ENCODE results near the gene TMEM11. TPM values are rescaled to one million over a fixed set of nuclear protein-coding genes. Genes with fewer than 3 reads are reported as not detected.
"Not testable (repeated sequence)": the region's sequence is repeated elsewhere in the genome, so short reads cannot be mapped to it uniquely, and the experiment has no call there.

Gene TMEM11
- polyA plus RNA-seq, 3 donors, result 25.7 to 68.1 (median 59.5) TPM

DNA sequence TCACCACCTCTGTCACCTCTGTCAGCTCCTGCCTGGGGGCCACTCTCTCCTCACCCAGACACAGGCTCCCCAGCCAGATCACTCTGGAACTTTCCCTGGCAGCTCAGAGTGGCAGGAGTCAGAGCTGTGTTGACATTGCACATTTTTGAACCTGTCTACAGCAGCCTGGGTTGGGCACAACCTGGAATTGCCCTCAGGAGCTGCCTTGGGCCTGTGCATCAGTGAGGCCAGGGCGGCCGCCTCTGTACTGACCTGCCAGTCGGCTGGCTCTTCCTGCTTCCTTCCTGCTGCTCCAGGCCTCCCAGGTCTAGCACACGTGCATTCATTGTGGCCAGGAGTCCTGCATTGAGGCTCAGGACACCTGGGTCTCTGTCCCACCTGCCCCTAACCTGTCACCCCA, 14.2 kb upstream of the TMEM11 start:
- WGBS (ENCODE audit: insufficient coverage), result 69% methylated on average over 4 of the region's 4 CpGs
- TF ChIP-seq CTCF (IDR thresholded peaks at IDR 0.05), result no peak
- Mint-ChIP-seq H3K27me3 (ENCODE audit: low read depth in 3 of 3) (peaks cover 0 to 5% (median 3%) of the 10 kb centered on the region in 3 donors), H3K27ac (no peak overlapping the region), H3K4me3 (no peak overlapping the region), H3K4me1 (peaks cover 24% of the 10 kb centered on the region), H3K9me3 (peaks cover 4 to 20% (median 11%) of the 10 kb centered on the region in 7 donors), H3K36me3 (peaks cover 9% of the 10 kb centered on the region in 2 donors)
- H3K4me2 ChIP-seq (replicated peaks; ENCODE audit: extremely low read depth, low read length, poor library complexity, severe bottlenecking), result no peak overlapping the region
- no peaks in the 10 kb centered on the region for H4K20me1 ChIP-seq (ENCODE audit: insufficient read depth, low read length)
- peaks cover 8 to 12% of the 10 kb centered on the region in 2 donors for H3K9me3 ChIP-seq (replicated peaks in 1 of 2; ENCODE audit: control insufficient read depth in 1 of 2, insufficient read depth in 1 of 2, low read length in 2 of 2)
- peaks cover 0 to 5% of the 10 kb centered on the region in 2 donors for H3K36me3 ChIP-seq (replicated peaks in 1 of 2; ENCODE audit: control insufficient read depth in 1 of 2, insufficient read depth in 2 of 2, low read length in 2 of 2)
- H2AFZ ChIP-seq (ENCODE audit: insufficient read depth, low read depth, low read length, poor library complexity, severe bottlenecking), result no peak overlapping the region
- peaks cover 12 to 20% of the 10 kb centered on the region in 2 donors for H3K4me1 ChIP-seq (ENCODE audit: control insufficient read depth in 1 of 2, insufficient read depth in 2 of 2, low read length in 2 of 2)
- no peak for DNase-seq
- no peak overlapping the region for H3K4me3 ChIP-seq (replicated peaks in 1 of 3; ENCODE audit: low read depth in 2 of 3, low read length in 3 of 3)
- no peak overlapping the region for H3K9ac ChIP-seq (ENCODE audit: insufficient read depth, low read length, poor library complexity, severe bottlenecking)
- intact Hi-C loops (cut with micrococcal nuclease), result no loop called here
- no peaks in the 10 kb centered on the region for H3K79me2 ChIP-seq (ENCODE audit: insufficient read depth, low read length)
- no peaks in the 10 kb centered on the region for H3K27me3 ChIP-seq (ENCODE audit: control insufficient read depth in 2 of 2, insufficient read depth in 2 of 2, low read length in 2 of 2)
- H3K27ac ChIP-seq (ENCODE audit: low read depth in 1 of 2, low read length in 2 of 2), result no peak overlapping the region

- H3K27me3 ChIP-seq (ENCODE audit: control insufficient read depth in 2 of 2, insufficient read depth in 2 of 2, low read length in 2 of 2); H3K27ac ChIP-seq (ENCODE audit: low read depth in 1 of 2, low read length in 2 of 2); H2AFZ ChIP-seq (ENCODE audit: insufficient read depth, low read depth, low read length, poor library complexity, severe bottlenecking); DNase-seq; H3K9me3 ChIP-seq (replicated peaks in 1 of 2; ENCODE audit: control insufficient read depth in 1 of 2, insufficient read depth in 1 of 2, low read length in 2 of 2); H3K27me3 Mint-ChIP-seq (ENCODE audit: low read depth in 3 of 3); intact Hi-C loops (cut with micrococcal nuclease); H3K79me2 ChIP-seq (ENCODE audit: insufficient read depth, low read length); H3K4me3 Mint-ChIP-seq; H4K20me1 ChIP-seq (ENCODE audit: insufficient read depth, low read length); H3K4me2 ChIP-seq (replicated peaks; ENCODE audit: extremely low read depth, low read length, poor library complexity, severe bottlenecking); H3K4me3 ChIP-seq (replicated peaks in 1 of 3; ENCODE audit: low read depth in 2 of 3, low read length in 3 of 3); H3K9ac ChIP-seq (ENCODE audit: insufficient read depth, low read length, poor library complexity, severe bottlenecking): not testable (repeated sequence)
- WGBS (ENCODE audit: insufficient coverage), result 87% methylated on average over 5 of the region's 11 CpGs
- Histone ChIP-seq H3K36me3 (replicated peaks in 1 of 2; ENCODE audit: control insufficient read depth in 1 of 2, insufficient read depth in 2 of 2, low read length in 2 of 2) (peaks cover 0 to 13% of the 10 kb centered on the region in 2 donors), H3K4me1 (ENCODE audit: control insufficient read depth in 1 of 2, insufficient read depth in 2 of 2, low read length in 2 of 2) (peaks cover 12 to 20% of the 10 kb centered on the region in 2 donors)
- H3K4me1 Mint-ChIP-seq, result peaks cover 24% of the 10 kb centered on the region
- H3K27ac Mint-ChIP-seq, result peak overlapping the region in 1 of 7 donors; percentile 38
- peaks cover 4 to 17% (median 7%) of the 10 kb centered on the region in 7 donors for H3K9me3 Mint-ChIP-seq
- peaks cover 15 to 18% of the 10 kb centered on the region in 2 donors for H3K36me3 Mint-ChIP-seq
Measured at GRCh38 chr17:21227277-21227676, 13.3 kb upstream of the TMEM11 start.

Data from CD14-positive monocyte (primary cell).